GM18909 (cell line): ENCODE results near the gene ZNF76.
"Not testable (repeated sequence)": the region's sequence is repeated elsewhere in the genome, so short reads cannot be mapped to it uniquely, and the experiment has no call there.

ENCODE experiments used
- ATAC-seq: cut with Tn5 transposase; IDR thresholded peaks from one replicate; pipeline ENCODE4 v1.9.1; 2021; ENCODE audit warnings: mild to moderate bottlenecking; ENCODE audit not compliant: unreplicated experiment, poor library complexity

The ZNF76 gene

GRCh38 chr6:35296931-35297600 is 37.5 kb downstream of the ZNF76 start:
- no peak for ATAC-seq

GRCh38 chr6:35297601-35298481 is 38.3 kb downstream of the ZNF76 start, which contains the start of gene DEF6:
Gene DEF6 (plus strand): TSS chr6:35297818. CDS start chr6:35297857, 39 bp downstream.
- peak; percentile 77 for ATAC-seq

- no peak for ATAC-seq
Observed at GRCh38 chr6:35298625-35299140, 39.1 kb downstream of the ZNF76 start.

- no peak for ATAC-seq
Observed at GRCh38 chr6:35299674-35300073, 40.1 kb downstream of the ZNF76 start.

- ATAC-seq = no peak
Observed at GRCh38 chr6:35300848-35301247, 41.3 kb downstream of the ZNF76 start.

GRCh38 chr6:35302604-35303241 is 43.2 kb downstream of the ZNF76 start:
- ATAC-seq = peak; percentile 82

- no peak for ATAC-seq
Observed at GRCh38 chr6:35304299-35304698, 44.8 kb downstream of the ZNF76 start.

GRCh38 chr6:35305117-35305516 is 45.6 kb downstream of the ZNF76 start:
- no peak for ATAC-seq

GRCh38 chr6:35307138-35307537 is 47.6 kb downstream of the ZNF76 start:
- ATAC-seq = not testable (repeated sequence)

GRCh38 chr6:35308543-35308942 is 49.0 kb downstream of the ZNF76 start:
- not testable (repeated sequence) for ATAC-seq

- ATAC-seq = no peak
Observed at GRCh38 chr6:35309611-35310264, 50.2 kb downstream of the ZNF76 start.

GRCh38 chr6:35310265-35310831 is 50.8 kb downstream of the ZNF76 start:
- ATAC-seq = no peak

GRCh38 chr6:35311390-35312075 is 52.0 kb downstream of the ZNF76 start:
- no peak for ATAC-seq

- ATAC-seq = no peak
Observed at GRCh38 chr6:35312076-35312800, 52.7 kb downstream of the ZNF76 start.

GRCh38 chr6:35312807-35313206 is 53.3 kb downstream of the ZNF76 start:
- ATAC-seq = no peak

GRCh38 chr6:35317483-35318195 is 58.1 kb downstream of the ZNF76 start:
- no peak for ATAC-seq

GRCh38 chr6:35318196-35319171 is 58.9 kb downstream of the ZNF76 start:
- no peak for ATAC-seq
